AG04450 (cell line): ENCODE data around the gene CLCN2. TPM values are rescaled to one million over a fixed set of nuclear protein-coding genes. Genes with fewer than 3 reads are reported as not detected.

Experiments
- CTCF ChIA-PET: fragments of 300-600, 350-600 bp; formaldehyde crosslinking; extraction: SDS; loops from one replicate; lab custom pipeline; 2022; ENCODE audit warnings: antibody characterized with exemption, inconsistent platforms; lab: Charles Lee
- POLR2A ChIA-PET: fragments of 350-600 bp; formaldehyde crosslinking; extraction: SDS; loops from one replicate; lab custom pipeline; 2021; ENCODE audit warnings: antibody characterized with exemption, inconsistent platforms; lab: Yijun Ruan, JAX
- DNase-seq: peaks from one replicate; pipeline ENCODE4 v3.0.0-alpha.2; 2011; ENCODE audit warnings: low read depth, low spot score
- H3K27ac ChIP-seq: one replicate; pipeline ENCODE4 v1.5.1; 2012; ENCODE audit warnings: low read depth, low read length, control low read depth
- H3K27me3 ChIP-seq: one replicate; pipeline ENCODE4 v1.6.0; 2012; ENCODE audit warnings: low read length; ENCODE audit not compliant: control insufficient read depth, insufficient read depth
- H3K4me3 ChIP-seq: 2 replicates; pipeline ENCODE4 v1.5.1; 2011; ENCODE audit warnings: mild to moderate bottlenecking, low read depth, low read length, control low read depth
- H3K9me3 ChIP-seq: 2 replicates; pipeline ENCODE4 v1.5.1; 2012; ENCODE audit warnings: low read length; ENCODE audit not compliant: control insufficient read depth, insufficient read depth
- polyA plus RNA-seq: library from polyadenylated mRNA; depleted of rRNA; stranded (reverse); fragments of >200 nt; gene quantifications from 2 replicates; pipeline ENCODE4 v1.2.3, GENCODE V29; 2011
- TF ChIP-seq, protein P1 (sequence below): IDR thresholded peaks from 2 replicates; pipeline ENCODE4 v1.5.1; 2011; ENCODE audit warnings: low read depth, low read length, control low read depth, inconsistent platforms

The CLCN2 gene
- polyA plus RNA-seq, 1 experiment: 1.7 TPM

DNA sequence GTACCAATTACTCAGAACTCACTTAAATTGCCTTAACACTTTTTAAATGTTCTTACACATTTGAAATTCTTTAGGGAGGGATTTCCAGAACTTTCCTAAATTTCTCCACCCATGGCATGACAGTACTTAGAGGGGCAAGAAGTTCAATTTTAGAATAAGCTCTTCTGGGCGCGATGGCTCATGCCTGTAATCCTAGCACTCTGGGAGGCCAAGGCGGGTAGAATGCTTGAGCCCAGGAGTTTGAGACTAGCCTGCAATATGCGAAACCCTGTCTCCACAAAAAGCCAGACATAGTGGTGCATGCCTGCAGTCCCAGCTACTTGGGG, 13.4 kb downstream of the CLCN2 start:
- H3K27ac ChIP-seq: no peak overlapping the region
- H3K9me3 ChIP-seq: no peaks in the 10 kb centered on the region
- no peak for DNase-seq
- H3K27me3 ChIP-seq: no peaks in the 10 kb centered on the region
- ChIA-PET CTCF (interaction anchor here (1.1 kb wide), 1 partner anchor 24 kb away, joined by 5 read pairs; no protein-coding TSS in a partner anchor), POLR2A (interaction anchor here (0.6 to 0.8 kb wide), 4 partner anchors 9 to 456 kb away, joined by 3 to 5 read pairs (median 4); partner anchors contain the start of gene FAM131A)
- TF ChIP-seq, protein P1, sequence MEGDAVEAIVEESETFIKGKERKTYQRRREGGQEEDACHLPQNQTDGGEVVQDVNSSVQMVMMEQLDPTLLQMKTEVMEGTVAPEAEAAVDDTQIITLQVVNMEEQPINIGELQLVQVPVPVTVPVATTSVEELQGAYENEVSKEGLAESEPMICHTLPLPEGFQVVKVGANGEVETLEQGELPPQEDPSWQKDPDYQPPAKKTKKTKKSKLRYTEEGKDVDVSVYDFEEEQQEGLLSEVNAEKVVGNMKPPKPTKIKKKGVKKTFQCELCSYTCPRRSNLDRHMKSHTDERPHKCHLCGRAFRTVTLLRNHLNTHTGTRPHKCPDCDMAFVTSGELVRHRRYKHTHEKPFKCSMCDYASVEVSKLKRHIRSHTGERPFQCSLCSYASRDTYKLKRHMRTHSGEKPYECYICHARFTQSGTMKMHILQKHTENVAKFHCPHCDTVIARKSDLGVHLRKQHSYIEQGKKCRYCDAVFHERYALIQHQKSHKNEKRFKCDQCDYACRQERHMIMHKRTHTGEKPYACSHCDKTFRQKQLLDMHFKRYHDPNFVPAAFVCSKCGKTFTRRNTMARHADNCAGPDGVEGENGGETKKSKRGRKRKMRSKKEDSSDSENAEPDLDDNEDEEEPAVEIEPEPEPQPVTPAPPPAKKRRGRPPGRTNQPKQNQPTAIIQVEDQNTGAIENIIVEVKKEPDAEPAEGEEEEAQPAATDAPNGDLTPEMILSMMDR: no peak
- H3K4me3 ChIP-seq: no peak overlapping the region

DNA sequence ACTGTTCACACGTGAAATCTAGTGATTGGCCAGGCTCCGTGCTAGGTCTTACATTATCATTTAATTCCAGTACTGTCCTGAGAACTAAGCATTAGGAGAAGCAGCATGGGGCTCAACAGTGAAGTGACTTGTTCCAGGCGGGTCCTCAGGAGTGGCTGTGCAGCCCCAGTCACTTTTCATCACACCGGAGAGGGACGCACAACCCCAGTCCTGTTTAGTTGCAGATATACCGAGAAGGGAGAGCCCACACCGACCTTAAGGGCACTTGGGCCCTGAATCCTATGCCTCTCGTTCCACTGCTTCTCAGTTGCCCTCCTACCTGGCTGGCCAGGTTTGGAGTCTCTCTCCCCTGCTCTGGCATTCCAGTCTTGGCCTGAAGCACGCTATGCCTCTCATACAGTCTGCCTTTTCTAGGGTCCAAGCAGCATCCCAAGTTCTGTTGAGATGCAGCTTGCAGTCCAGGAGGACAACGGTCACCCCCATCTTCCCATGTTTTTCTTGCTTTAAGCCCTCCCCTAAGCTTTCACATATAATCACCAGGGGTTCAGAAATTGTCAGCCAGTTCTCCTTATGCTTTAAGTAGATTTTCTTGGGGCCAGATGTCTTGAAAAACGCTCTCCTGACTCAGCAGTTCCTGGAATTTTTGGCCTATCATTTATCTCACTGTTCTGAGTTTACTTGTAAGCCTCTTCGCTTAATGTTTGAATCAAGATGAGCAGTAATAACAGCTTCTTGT, 13.9 kb downstream of the CLCN2 start:
- Histone ChIP-seq H3K27me3 (no peaks in the 10 kb centered on the region), H3K27ac (no peak overlapping the region), H3K9me3 (no peaks in the 10 kb centered on the region), H3K4me3 (no peak overlapping the region)
- DNase-seq: no peak
- ChIA-PET POLR2A (interaction anchor here (0.6 to 0.8 kb wide), 4 partner anchors 9 to 455 kb away, joined by 3 to 5 read pairs (median 4); partner anchors contain the start of gene FAM131A), CTCF (interaction anchor here (1.4 kb wide), 1 partner anchor 24 kb away, joined by 3 read pairs; no protein-coding TSS in a partner anchor)
- TF ChIP-seq, protein P1: no peak

DNA sequence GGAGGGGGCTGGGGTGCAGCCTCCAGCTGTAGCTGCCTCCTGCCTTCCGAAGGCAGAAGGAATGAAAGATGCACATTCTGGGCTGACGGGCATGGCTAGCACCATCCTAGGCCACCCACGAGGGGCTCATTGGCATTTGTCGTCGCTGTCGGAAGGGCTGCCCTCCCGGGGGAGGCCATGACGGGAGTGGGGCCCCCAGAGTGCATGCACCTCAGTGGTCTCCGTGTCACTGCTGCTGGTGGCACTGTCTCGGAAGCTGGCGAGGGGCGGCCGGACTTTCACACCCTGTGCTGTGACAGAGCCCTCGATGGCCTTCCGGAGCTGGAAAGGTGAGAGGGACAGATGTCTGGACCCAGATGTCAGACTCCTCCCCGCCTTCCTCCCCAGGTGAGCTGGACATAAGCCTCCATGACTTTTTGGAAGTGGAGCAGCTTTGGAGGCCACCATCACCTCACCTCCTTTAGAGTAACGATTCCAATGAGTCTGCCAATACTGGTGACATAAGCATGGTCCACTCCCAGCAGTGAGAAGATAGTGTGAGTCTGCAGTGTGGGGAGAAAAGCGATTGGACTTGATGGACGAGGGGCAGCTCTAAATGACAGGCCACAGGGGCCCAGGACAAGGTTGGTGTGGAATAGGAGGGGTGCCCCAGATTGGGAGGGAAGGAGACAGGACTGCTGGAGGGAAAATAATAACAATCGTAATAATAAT, 14.8 kb downstream of the CLCN2 start:
- ChIA-PET CTCF (interaction anchor here (0.5 to 1.4 kb wide), 2 partner anchors 25 to 196 kb away, joined by 3 to 6 read pairs; no protein-coding TSS in a partner anchor), POLR2A (interaction anchor here (0.8 to 2.0 kb wide), 2 partner anchors 10 to 16 kb away, joined by 3 to 10 read pairs; partner anchors contain the start of gene FAM131A)
- TF ChIP-seq, protein P1: no peak
- H3K27me3 ChIP-seq: no peaks in the 10 kb centered on the region
- DNase-seq: no peak
- H3K4me3 ChIP-seq: no peak overlapping the region
- H3K9me3 ChIP-seq: no peaks in the 10 kb centered on the region
- H3K27ac ChIP-seq: no peak overlapping the region

DNA sequence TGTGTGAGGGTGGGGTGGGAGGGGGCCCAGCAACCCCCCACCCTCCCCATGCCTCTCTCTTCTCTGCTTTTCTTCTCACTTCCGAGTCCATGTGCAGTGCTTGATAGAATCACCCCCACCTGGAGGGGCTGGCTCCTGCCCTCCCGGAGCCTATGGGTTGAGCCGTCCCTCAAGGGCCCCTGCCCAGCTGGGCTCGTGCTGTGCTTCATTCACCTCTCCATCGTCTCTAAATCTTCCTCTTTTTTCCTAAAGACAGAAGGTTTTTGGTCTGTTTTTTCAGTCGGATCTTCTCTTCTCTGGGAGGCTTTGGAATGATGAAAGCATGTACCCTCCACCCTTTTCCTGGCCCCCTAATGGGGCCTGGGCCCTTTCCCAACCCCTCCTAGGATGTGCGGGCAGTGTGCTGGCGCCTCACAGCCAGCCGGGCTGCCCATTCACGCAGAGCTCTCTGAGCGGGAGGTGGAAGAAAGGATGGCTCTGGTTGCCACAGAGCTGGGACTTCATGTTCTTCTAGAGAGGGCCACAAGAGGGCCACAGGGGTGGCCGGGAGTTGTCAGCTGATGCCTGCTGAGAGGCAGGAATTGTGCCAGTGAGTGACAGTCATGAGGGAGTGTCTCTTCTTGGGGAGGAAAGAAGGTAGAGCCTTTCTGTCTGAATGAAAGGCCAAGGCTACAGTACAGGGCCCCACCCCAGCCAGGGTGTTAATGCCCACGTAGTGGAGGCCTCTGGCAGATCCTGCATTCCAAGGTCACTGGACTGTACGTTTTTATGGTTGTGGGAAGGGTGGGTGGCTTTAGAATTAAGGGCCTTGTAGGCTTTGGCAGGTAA, 15.9 kb downstream of the CLCN2 start:
- DNase-seq: no peak
- H3K27ac ChIP-seq: no peak overlapping the region
- CTCF ChIA-PET: interaction anchor here (1.1 kb wide), 1 partner anchor 8 kb away, joined by 3 read pairs; no protein-coding TSS in a partner anchor
- TF ChIP-seq, protein P1: peak; percentile 43
- POLR2A ChIA-PET: interaction anchor here (0.8 to 2.0 kb wide), 2 partner anchors 8 to 17 kb away, joined by 3 to 10 read pairs; partner anchors contain the start of gene FAM131A
- H3K27me3 ChIP-seq: no peaks in the 10 kb centered on the region
- no peaks in the 10 kb centered on the region for H3K9me3 ChIP-seq
- H3K4me3 ChIP-seq: no peak overlapping the region
